Stimulated activated CD4-positive, alpha-beta T cell treated with anti-CD3 and anti-CD28 coated beads, Interleukin-2, amount 100 ng/mL, for 4 hours (primary cell): Measurements from ENCODE around the gene HTR3C.
"Not testable (repeated sequence)": the region's sequence is repeated elsewhere in the genome, so short reads cannot be mapped to it uniquely, and the experiment has no call there.

ENCODE experiments used
- DNase-seq: peaks from one replicate; pipeline ENCODE4 v3.0.0-alpha.2; 2020; ENCODE audit warnings: low read depth

Gene HTR3C

GRCh38 chr3:184052767-184053166 is at the start of gene HTR3C:
Gene HTR3C, plus strand, starts transcription at chr3:184053047. Its CDS starts 34 bp downstream, at chr3:184053081.
- no peak for DNase-seq

DNA sequence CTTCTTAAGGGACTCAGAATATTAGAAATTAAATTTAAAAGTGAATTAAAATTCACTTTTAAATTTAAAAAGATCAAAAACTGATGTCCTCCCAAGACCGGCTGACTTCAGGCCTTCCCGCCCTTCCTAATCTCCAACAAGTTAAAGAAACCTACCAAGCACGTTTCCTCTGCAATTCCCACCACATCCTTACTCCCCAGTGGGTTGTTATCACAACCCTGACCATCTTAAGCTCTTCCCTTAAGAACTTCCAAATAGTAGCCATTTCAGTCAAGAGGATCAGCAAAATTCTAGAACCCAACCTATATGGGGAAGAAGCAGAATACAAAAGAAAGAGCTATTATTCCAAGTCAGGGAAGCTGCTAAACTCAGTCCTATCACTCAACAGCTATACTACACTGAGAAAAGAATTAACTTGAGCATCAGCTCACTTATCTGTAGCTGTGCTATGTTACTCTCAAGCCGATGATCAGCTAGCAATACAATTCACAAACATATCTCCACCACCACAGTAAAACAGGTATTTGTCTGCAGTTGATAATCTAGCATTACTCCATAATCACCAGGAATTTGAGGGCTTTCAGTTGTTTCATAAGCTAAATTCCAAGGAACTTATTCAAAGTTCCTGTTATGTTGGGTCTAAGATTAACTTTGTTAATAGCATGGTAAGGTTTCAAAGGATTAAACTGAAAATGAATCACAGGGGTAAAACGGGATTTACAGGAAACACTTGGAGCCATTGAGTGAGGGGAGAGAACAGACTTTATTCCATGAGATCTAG is 49.5 kb upstream of the HTR3C start:
- DNase-seq, result no peak

DNA sequence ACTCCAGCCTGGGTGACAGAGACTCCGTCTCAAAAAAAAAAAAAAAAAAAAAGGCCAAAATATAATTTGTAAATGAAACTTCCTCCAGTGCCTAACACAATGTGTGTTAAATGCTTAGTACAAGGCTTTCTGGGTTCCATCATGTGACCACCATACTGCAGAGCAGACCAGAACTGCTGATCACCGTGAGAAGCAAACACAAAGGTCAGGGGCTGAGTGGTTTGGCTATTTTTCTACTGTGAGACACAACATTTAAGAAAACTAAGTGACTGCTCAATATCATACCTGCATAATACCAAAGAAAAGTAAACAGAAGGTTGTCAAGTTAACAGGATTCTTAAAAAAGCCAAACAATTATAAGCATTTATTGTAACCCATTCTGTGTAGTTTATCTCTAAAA is 48.4 kb upstream of the HTR3C start:
- no peak for DNase-seq

GRCh38 chr3:184005941-184006507 is 46.8 kb upstream of the HTR3C start:
- DNase-seq, result no peak

DNA sequence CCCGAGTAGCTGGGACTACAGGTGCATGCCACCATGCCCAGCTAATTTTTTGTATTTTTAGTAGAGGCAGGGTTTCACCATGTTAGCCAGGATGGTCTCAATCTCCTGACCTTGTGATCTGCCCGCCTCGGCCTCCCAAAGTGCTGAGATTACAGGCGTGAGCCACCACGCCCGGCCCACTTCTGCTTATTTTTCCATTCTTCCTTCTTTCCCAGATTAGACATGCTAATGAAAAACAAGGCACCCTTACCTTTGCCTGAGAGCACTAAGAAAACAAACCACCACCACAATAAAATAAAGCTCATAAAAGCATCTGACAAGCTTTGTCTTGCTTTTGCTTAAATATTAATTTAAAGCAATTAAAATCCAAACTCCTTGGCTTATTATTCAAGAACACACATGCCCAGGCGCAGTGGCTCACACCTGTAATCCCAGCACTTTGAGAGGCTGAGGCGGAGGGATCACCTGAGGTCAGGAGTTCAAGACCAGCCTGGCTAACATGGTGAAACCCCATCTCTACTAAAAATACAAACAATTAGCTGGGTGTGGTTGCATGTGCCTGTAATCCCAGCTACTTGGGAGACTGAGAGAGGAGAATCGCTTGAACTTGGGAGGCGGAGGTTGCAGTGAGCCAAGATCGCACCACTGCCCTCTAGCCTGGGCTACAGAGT is 45.6 kb upstream of the HTR3C start:
- not testable (repeated sequence) for DNase-seq

GRCh38 chr3:184008161-184008560 is 44.7 kb upstream of the HTR3C start:
- DNase-seq, result no peak

GRCh38 chr3:184011230-184011876 is 41.5 kb upstream of the HTR3C start:
- DNase-seq, result no peak

DNA sequence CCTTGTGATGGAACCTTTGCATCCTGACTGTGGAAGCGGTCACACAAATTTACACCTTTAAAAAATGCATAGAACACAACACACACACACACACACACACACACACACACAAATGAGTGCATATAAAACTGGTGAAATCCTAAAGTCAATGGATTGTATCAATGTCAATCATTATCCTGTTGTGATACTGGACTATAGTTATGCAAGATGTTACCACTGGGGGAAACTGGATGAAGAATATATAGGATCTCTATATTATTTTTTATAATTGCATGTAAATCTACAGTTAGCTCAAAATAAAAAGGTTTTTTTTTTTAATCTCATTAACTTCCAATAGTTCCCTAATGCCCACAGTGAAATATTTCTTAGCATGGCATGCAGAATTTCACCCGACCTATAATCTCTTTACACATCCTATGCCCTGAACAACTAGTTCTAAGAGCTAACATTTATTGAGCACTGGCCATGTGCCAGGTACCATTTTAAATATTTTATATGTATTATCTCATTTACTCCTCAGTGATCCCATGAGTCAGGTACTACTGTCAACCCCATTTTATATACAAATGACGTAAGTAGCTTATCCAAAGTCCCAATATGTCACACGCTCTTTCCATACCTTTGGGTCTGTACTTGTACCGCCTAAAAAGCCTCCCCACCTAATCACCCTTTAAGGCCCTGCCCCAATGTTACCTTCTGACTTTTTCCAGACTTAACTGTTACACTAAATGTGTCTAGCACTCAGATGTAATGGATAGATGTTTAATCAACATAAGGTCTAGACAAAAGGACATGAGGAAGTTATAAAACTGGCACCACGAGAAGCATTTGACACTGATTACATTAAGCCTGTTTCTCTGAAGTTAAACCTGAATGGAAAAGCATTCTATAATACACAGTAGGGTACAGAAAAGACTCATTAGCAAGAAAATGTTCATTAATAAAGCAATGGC is 40.6 kb upstream of the HTR3C start:
- no peak for DNase-seq

DNA sequence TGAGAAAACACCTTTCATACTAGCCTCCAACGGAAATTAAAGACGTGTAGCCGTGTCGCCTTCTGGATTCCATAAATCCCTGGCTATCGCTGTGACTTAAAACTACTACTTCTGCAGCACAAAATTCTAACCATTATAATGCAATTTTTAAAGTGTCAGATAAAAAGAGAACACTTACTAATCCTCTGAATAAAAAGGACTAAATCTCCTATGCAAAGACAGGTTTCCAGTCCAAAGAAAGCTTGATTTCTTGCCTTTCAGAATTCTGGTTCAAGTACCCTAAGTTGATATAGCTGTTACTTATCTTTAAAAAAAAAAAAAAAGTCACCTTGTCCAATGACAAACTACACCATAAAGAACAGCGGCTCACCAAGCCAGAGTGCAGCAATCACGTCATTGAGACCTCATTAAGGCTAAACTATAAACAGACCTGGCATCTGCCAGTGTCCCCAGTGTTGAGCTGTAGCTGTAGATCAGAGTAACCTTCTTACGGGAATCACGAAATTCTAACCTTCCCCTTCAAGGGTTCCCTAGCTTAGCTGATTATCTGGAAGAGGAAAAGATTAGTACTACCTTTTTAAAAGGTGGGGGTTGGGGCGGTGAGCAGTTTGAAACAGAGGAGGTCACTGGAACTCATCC is 37.3 kb upstream of the HTR3C start:
- DNase-seq, result no peak

DNA sequence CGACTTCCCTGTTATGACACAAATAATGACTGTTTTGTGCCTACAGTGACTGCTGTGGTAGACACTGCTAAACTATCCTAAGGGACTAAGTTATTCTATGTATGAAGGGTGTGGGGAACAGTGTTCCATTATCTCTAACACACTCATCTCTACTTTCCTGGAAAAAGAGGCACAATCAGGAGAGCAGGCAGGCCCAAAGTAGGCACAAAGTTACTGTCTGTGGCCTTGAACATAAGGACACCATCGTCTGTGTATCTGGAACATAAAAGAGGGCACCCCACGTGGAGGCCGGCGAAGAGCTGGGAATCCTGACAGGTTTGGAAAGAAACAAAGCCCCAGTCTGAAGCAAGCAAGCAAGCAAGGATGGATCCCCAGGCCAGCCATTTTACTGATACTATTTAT is 36.7 kb upstream of the HTR3C start:
- DNase-seq, result no peak

GRCh38 chr3:184016811-184017671 is 35.8 kb upstream of the HTR3C start:
- DNase-seq, result peak; percentile 13

- peak; percentile 76 for DNase-seq
Measured at GRCh38 chr3:184017672-184018423, 35.0 kb upstream of the HTR3C start, which contains the start of gene ABCC5. Gene ABCC5, minus strand, starts transcription at chr3:184017884. Its CDS starts 3,492 bp downstream, at chr3:184014392.

GRCh38 chr3:184018424-184018973 is 34.3 kb upstream of the HTR3C start:
- DNase-seq, result no peak

DNA sequence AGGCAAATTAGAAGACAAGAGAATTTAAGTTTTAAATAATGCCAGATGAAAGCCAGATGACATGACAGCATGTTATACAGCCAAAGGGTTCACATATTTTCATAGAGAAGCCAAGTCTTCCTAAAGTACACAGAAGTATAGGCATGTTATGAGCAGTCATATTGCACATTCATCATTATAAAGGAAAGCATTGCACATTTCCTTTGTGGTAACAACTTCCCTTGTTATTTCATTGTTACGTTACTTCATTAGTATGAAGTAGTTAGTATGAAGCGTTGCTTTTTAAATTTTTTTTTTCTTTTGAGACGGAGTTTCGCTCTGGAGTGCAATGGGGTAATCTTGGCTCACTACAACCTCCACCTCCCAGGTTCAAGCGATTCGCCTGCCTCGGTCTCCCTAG is 30.5 kb upstream of the HTR3C start:
- no peak for DNase-seq

- DNase-seq, result not testable (repeated sequence)
Measured at GRCh38 chr3:184025256-184025655, 27.6 kb upstream of the HTR3C start.

DNA sequence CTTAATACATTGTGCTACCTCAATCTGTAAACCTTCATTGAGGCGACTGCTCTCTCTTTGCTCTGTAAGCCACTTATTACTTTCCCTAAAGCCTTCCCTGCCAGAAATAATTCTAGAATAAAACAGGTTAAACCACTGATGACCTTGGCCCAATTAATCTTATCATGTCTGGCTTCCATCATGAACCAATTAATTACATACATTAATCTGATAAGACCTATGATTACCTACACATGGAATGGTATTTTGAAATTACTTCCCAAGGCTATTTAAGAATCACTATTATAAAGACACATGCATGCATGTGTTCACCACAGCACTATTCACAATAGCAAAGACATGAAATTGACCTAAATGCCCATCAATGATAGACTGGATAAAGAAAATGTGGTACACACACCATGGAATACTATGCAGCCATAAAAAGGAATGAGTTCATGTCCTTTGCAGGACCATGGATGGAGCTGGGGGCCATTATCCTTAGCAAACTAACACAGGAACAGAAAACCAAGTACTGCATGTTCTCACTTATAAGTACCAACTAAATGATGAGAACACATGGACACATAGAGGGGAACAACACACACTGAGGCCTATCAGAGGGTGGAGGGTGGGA is 24.5 kb upstream of the HTR3C start:
- DNase-seq, result not testable (repeated sequence)

- DNase-seq, result no peak
Measured at GRCh38 chr3:184029443-184029842, 23.4 kb upstream of the HTR3C start.

GRCh38 chr3:184030536-184030935 is 22.3 kb upstream of the HTR3C start:
- no peak for DNase-seq
